WTC11 (cell line): Measurements from ENCODE around the gene BTBD19. TPM values are rescaled to one million over a fixed set of nuclear protein-coding genes. Genes with fewer than 3 reads are reported as not detected.

Source experiments
- ATAC-seq: fragments of 200-7000 bp; cut with Tn5 transposase; 2 replicates; pipeline ENCODE4 v1.10.0; 2021; ENCODE audit warnings: mild to moderate bottlenecking, moderate library complexity
- CTCF ChIA-PET: fragments of 300-600 bp; sonication (Branson Sonifier 250); formaldehyde crosslinking; loops from one replicate; lab custom pipeline; 2021; ENCODE audit warnings: antibody characterized with exemption; lab: Charles Lee
- POLR2A ChIA-PET: fragments of 350-600 bp; sonication (Branson Sonifier 250); formaldehyde crosslinking; loops from one replicate; lab custom pipeline; 2021; ENCODE audit warnings: antibody characterized with exemption; lab: Charles Lee
- DNase-seq: peaks from one replicate; pipeline ENCODE4 v3.0.0; 2021; ENCODE audit warnings: low spot score
- H3K27ac Mint-ChIP-seq: 2 replicates; pipeline ENCODE4 v1.8.0; 2021; ENCODE audit warnings: mixed read lengths
- H3K27me3 Mint-ChIP-seq: 2 replicates; pipeline ENCODE4 v1.8.0; 2021; ENCODE audit warnings: low read depth, mild to moderate bottlenecking, moderate library complexity, mixed read lengths
- H3K36me3 Mint-ChIP-seq: 2 replicates; pipeline ENCODE4 v1.8.0; 2021; ENCODE audit warnings: mixed read lengths
- H3K4me1 Mint-ChIP-seq: 2 replicates; pipeline ENCODE4 v1.8.0; 2022; ENCODE audit warnings: mixed read lengths
- H3K4me3 Mint-ChIP-seq: 2 replicates; pipeline ENCODE4 v1.8.0; 2021; ENCODE audit warnings: mild to moderate bottlenecking, moderate library complexity, mixed read lengths
- H3K9me3 Mint-ChIP-seq: 2 replicates; pipeline ENCODE4 v1.8.0; 2021; ENCODE audit warnings: mixed read lengths
- ATF1 ChIP-seq: sonication (generic); formaldehyde crosslinking; IDR thresholded peaks from 2 replicates; pipeline ENCODE4 v1.8.1; 2023; ENCODE audit warnings: mild to moderate bottlenecking, moderate library complexity, missing genetic modification reagents
- CREB1 ChIP-seq: sonication (generic); formaldehyde crosslinking; IDR thresholded peaks from 2 replicates; pipeline ENCODE4 v1.8.0; 2023; ENCODE audit warnings: mild to moderate bottlenecking, missing genetic modification reagents
- CREM ChIP-seq: sonication (generic); formaldehyde crosslinking; IDR thresholded peaks from 2 replicates; pipeline ENCODE4 v1.8.1; 2022; ENCODE audit warnings: mild to moderate bottlenecking, missing genetic modification reagents, moderate library complexity
- EMX1 ChIP-seq: fragments of 250-450 bp; sonication (Bioruptor Pico); IDR thresholded peaks from 2 replicates; pipeline ENCODE4 v1.8.0; 2021; ENCODE audit warnings: mild to moderate bottlenecking
- FOXJ3 ChIP-seq: sonication (generic); formaldehyde crosslinking; IDR thresholded peaks from 2 replicates; pipeline ENCODE4 v1.9.0; 2021; ENCODE audit warnings: missing genetic modification reagents, mild to moderate bottlenecking, borderline replicate concordance
- FOXK1 ChIP-seq: sonication (generic); formaldehyde crosslinking; IDR thresholded peaks from 2 replicates; pipeline ENCODE4 v1.8.0; 2022; ENCODE audit warnings: mild to moderate bottlenecking, moderate library complexity, missing genetic modification reagents
- GRHL2 ChIP-seq: fragments of 250-450 bp; sonication (Bioruptor Pico); IDR thresholded peaks from 2 replicates; pipeline ENCODE4 v1.8.0; 2022; ENCODE audit warnings: mild to moderate bottlenecking, moderate library complexity; ENCODE audit not compliant: insufficient replicate concordance, severe bottlenecking
- GTF2I ChIP-seq: fragments of 250-450 bp; sonication (Bioruptor Pico); conservative IDR thresholded peaks from 2 replicates; pipeline ENCODE4 v1.4.0; 2021; ENCODE audit warnings: mild to moderate bottlenecking
- MYBL2 ChIP-seq: sonication (generic); formaldehyde crosslinking; IDR thresholded peaks from 2 replicates; pipeline ENCODE4 v1.8.1; 2023; ENCODE audit warnings: mild to moderate bottlenecking, moderate library complexity, missing genetic modification reagents
- NR3C1 ChIP-seq: sonication (generic); formaldehyde crosslinking; conservative IDR thresholded peaks from 2 replicates; pipeline ENCODE4 v1.8.1; 2023; ENCODE audit warnings: low read depth, mild to moderate bottlenecking, missing genetic modification reagents
- OVOL2 ChIP-seq: fragments of 250-450 bp; sonication (Bioruptor Pico); IDR thresholded peaks from 2 replicates; pipeline ENCODE4 v1.9.0; 2021; ENCODE audit warnings: mild to moderate bottlenecking, borderline replicate concordance
- RORB ChIP-seq: fragments of 250-450 bp; sonication (Bioruptor Pico); IDR thresholded peaks from 2 replicates; pipeline ENCODE4 v1.9.0; 2021; ENCODE audit warnings: mild to moderate bottlenecking
- TEAD4 ChIP-seq: sonication (generic); formaldehyde crosslinking; IDR thresholded peaks from 2 replicates; pipeline ENCODE4 v1.8.0; 2022; ENCODE audit warnings: mild to moderate bottlenecking, missing genetic modification reagents
- ZNF121 ChIP-seq: sonication (generic); formaldehyde crosslinking; IDR thresholded peaks from 2 replicates; pipeline ENCODE4 v1.8.0; 2023; ENCODE audit warnings: missing genetic modification reagents
- ZNF138 ChIP-seq: sonication (generic); formaldehyde crosslinking; conservative IDR thresholded peaks from 2 replicates; pipeline ENCODE4 v1.8.1; 2022; ENCODE audit warnings: mild to moderate bottlenecking, moderate library complexity, missing genetic modification reagents
- ZNF416 ChIP-seq: fragments of 250-450 bp; sonication (Bioruptor Pico); IDR thresholded peaks from 2 replicates; pipeline ENCODE4 v1.9.0; 2021; ENCODE audit warnings: mild to moderate bottlenecking, inconsistent platforms
- total RNA-seq: library from RNA; stranded (reverse); gene quantifications from 3 replicates; pipeline ENCODE4 v1.2.3, GENCODE V29; 2021
- TF ChIP-seq, protein P1 (sequence below): sonication (generic); formaldehyde crosslinking; conservative IDR thresholded peaks from 2 replicates; pipeline ENCODE4 v1.8.1; 2022; ENCODE audit warnings: mild to moderate bottlenecking, missing genetic modification reagents
- TF ChIP-seq, protein P2 (sequence below): fragments of 250-450 bp; sonication (Bioruptor Pico); IDR thresholded peaks from 2 replicates; pipeline ENCODE4 v2.1.2; 2022; ENCODE audit warnings: mild to moderate bottlenecking, moderate library complexity
- TF ChIP-seq, protein P3 (sequence below): sonication (generic); formaldehyde crosslinking; IDR thresholded peaks from 2 replicates; pipeline ENCODE4 v1.8.0; 2022; ENCODE audit warnings: mild to moderate bottlenecking, missing genetic modification reagents
- TF ChIP-seq, protein P4 (sequence below): sonication (generic); formaldehyde crosslinking; IDR thresholded peaks from 2 replicates; pipeline ENCODE4 v1.8.0; 2022; ENCODE audit warnings: mild to moderate bottlenecking, missing genetic modification reagents
- TF ChIP-seq, protein P5 (sequence below): fragments of 250-450 bp; sonication (Bioruptor Pico); IDR thresholded peaks from 2 replicates; pipeline ENCODE4 v1.8.0; 2021; ENCODE audit warnings: mild to moderate bottlenecking

BTBD19 gene
- total RNA-seq, 1 experiment from 2014 or later, result 1.7 TPM

DNA sequence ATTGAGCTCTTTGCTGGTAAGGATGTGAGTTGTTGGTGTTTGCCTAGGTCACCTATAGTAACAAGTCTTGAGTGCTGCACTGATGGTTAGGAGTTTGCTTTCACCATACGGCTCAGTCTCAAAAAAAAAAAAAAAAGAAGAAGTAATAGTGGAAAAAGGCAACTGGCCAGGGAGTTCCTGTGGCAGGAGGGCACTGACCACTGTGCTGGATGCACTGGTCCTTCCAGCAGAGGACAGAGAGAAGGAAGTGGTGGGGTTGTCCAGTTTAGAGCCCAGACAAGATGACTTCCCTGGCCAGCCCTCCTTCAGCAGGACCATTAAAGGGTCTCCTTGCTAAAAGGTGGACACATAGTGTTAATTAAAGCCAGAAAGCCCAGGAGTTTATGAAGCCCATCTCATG, 46.6 kb downstream of the BTBD19 start:
- no peak for TF ChIP-seq CREM
- TF ChIP-seq, protein P1, sequence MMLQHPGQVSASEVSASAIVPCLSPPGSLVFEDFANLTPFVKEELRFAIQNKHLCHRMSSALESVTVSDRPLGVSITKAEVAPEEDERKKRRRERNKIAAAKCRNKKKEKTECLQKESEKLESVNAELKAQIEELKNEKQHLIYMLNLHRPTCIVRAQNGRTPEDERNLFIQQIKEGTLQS (CRISPR knock-in tag), result no peak
- no peak for TF ChIP-seq OVOL2 (CRISPR knock-in tag)
- no peak for TF ChIP-seq CREB1
- TF ChIP-seq ZNF416 (CRISPR knock-in tag), result no peak
- no peak for TF ChIP-seq TEAD4 (CRISPR knock-in tag)
- TF ChIP-seq GTF2I (CRISPR knock-in tag), result no peak
- TF ChIP-seq, protein P2, sequence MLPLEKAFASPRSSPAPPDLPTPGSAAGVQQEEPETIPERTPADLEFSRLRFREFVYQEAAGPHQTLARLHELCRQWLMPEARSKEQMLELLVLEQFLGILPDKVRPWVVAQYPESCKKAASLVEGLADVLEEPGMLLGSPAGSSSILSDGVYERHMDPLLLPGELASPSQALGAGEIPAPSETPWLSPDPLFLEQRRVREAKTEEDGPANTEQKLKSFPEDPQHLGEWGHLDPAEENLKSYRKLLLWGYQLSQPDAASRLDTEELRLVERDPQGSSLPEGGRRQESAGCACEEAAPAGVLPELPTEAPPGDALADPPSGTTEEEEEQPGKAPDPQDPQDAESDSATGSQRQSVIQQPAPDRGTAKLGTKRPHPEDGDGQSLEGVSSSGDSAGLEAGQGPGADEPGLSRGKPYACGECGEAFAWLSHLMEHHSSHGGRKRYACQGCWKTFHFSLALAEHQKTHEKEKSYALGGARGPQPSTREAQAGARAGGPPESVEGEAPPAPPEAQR (CRISPR knock-in tag), result no peak
- H3K27ac Mint-ChIP-seq, result peak overlapping the region; percentile 70; the same call in 1 of the 2 replicates
- POLR2A ChIA-PET, result interaction anchor here (0.7 kb wide), 1 partner anchor 245 kb away, joined by 3 read pairs; no protein-coding TSS in a partner anchor
- ATAC-seq (no peak), DNase-seq (no peak)
- CTCF ChIA-PET, result no interaction called here
- peaks cover 3% of the 10 kb centered on the region for H3K4me1 Mint-ChIP-seq
- H3K9me3 Mint-ChIP-seq, result no peaks in the 10 kb centered on the region
- H3K4me3 Mint-ChIP-seq, result no peak overlapping the region
- no peaks in the 10 kb centered on the region for H3K27me3 Mint-ChIP-seq
- H3K36me3 Mint-ChIP-seq, result peaks cover 7% of the 10 kb centered on the region

DNA sequence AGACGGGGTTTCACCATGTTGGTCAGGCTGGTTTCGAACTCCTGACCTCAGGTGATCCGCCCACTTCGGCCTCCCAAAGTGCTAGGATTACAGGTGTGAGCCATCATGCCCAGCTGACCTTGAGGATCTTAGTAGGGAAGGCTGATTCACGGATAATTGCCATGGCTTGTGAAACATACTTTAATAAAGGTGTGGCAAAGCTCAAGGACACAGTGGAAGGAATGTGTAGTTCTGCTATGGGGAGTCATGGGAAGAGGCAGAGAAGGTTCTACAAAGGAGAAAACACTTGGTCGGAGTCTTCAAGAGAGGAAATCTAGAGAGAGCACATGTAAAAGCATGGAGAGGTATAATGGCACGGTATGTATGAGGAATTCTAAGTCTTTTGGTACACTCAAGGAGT, 47.4 kb downstream of the BTBD19 start:
- no peak for DNase-seq
- TF ChIP-seq EMX1 (no peak), FOXJ3 (no peak), RORB (CRISPR knock-in tag) (no peak), MYBL2 (CRISPR knock-in tag) (no peak), CREB1 (no peak), GRHL2 (CRISPR knock-in tag) (no peak), FOXK1 (CRISPR knock-in tag) (no peak), NR3C1 (CRISPR knock-in tag) (no peak), ZNF138 (CRISPR knock-in tag) (no peak), ATF1 (no peak), ZNF121 (CRISPR knock-in tag) (no peak)
- TF ChIP-seq, protein P3, sequence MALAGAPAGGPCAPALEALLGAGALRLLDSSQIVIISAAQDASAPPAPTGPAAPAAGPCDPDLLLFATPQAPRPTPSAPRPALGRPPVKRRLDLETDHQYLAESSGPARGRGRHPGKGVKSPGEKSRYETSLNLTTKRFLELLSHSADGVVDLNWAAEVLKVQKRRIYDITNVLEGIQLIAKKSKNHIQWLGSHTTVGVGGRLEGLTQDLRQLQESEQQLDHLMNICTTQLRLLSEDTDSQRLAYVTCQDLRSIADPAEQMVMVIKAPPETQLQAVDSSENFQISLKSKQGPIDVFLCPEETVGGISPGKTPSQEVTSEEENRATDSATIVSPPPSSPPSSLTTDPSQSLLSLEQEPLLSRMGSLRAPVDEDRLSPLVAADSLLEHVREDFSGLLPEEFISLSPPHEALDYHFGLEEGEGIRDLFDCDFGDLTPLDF (CRISPR knock-in tag), result no peak
- TF ChIP-seq, protein P4, sequence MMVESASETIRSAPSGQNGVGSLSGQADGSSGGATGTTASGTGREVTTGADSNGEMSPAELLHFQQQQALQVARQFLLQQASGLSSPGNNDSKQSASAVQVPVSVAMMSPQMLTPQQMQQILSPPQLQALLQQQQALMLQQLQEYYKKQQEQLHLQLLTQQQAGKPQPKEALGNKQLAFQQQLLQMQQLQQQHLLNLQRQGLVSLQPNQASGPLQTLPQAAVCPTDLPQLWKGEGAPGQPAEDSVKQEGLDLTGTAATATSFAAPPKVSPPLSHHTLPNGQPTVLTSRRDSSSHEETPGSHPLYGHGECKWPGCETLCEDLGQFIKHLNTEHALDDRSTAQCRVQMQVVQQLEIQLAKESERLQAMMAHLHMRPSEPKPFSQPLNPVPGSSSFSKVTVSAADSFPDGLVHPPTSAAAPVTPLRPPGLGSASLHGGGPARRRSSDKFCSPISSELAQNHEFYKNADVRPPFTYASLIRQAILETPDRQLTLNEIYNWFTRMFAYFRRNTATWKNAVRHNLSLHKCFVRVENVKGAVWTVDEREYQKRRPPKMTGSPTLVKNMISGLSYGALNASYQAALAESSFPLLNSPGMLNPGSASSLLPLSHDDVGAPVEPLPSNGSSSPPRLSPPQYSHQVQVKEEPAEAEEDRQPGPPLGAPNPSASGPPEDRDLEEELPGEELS (CRISPR knock-in tag), result no peak
- TF ChIP-seq, protein P1 (CRISPR knock-in tag), result no peak
- TF ChIP-seq, protein P5, sequence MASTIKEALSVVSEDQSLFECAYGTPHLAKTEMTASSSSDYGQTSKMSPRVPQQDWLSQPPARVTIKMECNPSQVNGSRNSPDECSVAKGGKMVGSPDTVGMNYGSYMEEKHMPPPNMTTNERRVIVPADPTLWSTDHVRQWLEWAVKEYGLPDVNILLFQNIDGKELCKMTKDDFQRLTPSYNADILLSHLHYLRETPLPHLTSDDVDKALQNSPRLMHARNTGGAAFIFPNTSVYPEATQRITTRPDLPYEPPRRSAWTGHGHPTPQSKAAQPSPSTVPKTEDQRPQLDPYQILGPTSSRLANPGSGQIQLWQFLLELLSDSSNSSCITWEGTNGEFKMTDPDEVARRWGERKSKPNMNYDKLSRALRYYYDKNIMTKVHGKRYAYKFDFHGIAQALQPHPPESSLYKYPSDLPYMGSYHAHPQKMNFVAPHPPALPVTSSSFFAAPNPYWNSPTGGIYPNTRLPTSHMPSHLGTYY (CRISPR knock-in tag), result no peak
- TF ChIP-seq, all 79 proteins: peak for 0
- H3K36me3 Mint-ChIP-seq, result peaks cover 7% of the 10 kb centered on the region
- H3K9me3 Mint-ChIP-seq, result no peaks in the 10 kb centered on the region
- H3K27me3 Mint-ChIP-seq, result no peaks in the 10 kb centered on the region
- no peak overlapping the region for H3K4me3 Mint-ChIP-seq
- H3K4me1 Mint-ChIP-seq, result peaks cover 5% of the 10 kb centered on the region
- no peak overlapping the region for H3K27ac Mint-ChIP-seq
- no peak for ATAC-seq
- ChIA-PET POLR2A (interaction anchor here (0.5 to 0.7 kb wide), 2 partner anchors 12 to 53 kb away, joined by 3 to 6 read pairs; no protein-coding TSS in a partner anchor), CTCF (interaction anchor here (0.5 to 1.3 kb wide), 2 partner anchors 19 to 62 kb away, joined by 3 to 5 read pairs; no protein-coding TSS in a partner anchor)
